Measurements from ENCODE around the gene CD4.
A peak's percentile ranks its signal among the peaks of the same experiment; 100 is the strongest.

The CD4 gene

GRCh38 chr12:6824085-6824775, 34.9 kb downstream of the CD4 start:
- TF ChIP-seq CTCF (conservative IDR thresholded peaks at IDR 0.05) = no peak
- TF ChIP-seq ZFX (IDR thresholded peaks at IDR 0.05) = no peak
- no peak overlapping the region for H3K27ac ChIP-seq

GRCh38 chr12:6824901-6825381, 35.6 kb downstream of the CD4 start:
- H3K27ac ChIP-seq = no peak overlapping the region
- TF ChIP-seq CTCF (conservative IDR thresholded peaks at IDR 0.05) = no peak
- TF ChIP-seq ZFX (IDR thresholded peaks at IDR 0.05) = no peak

- H3K27ac ChIP-seq = no peak overlapping the region
- peak; percentile 95 for TF ChIP-seq CTCF (conservative IDR thresholded peaks at IDR 0.05)
- no peak for TF ChIP-seq ZFX (IDR thresholded peaks at IDR 0.05)
Observed at GRCh38 chr12:6825398-6826124, 36.2 kb downstream of the CD4 start.

GRCh38 chr12:6826125-6826733, 36.9 kb downstream of the CD4 start:
- TF ChIP-seq CTCF (conservative IDR thresholded peaks at IDR 0.05) (no peak), ZFX (IDR thresholded peaks at IDR 0.05) (no peak)
- no peak overlapping the region; the same call in 1 of the 2 replicates for H3K27ac ChIP-seq

GRCh38 chr12:6826734-6827436, 37.6 kb downstream of the CD4 start:
- H3K27ac ChIP-seq = no peak overlapping the region; the same call in 1 of the 2 replicates
- TF ChIP-seq CTCF (conservative IDR thresholded peaks at IDR 0.05) (no peak), ZFX (IDR thresholded peaks at IDR 0.05) (no peak)

- H3K27ac ChIP-seq = no peak overlapping the region; the same call in 1 of the 2 replicates
- TF ChIP-seq CTCF (conservative IDR thresholded peaks at IDR 0.05) = no peak
- no peak for TF ChIP-seq ZFX (IDR thresholded peaks at IDR 0.05)
Observed at GRCh38 chr12:6827437-6827911, 38.1 kb downstream of the CD4 start.

All from C4-2B (cell line).